SK-N-SH treated with all-trans-retinoic acid at 6 μM for 48 hours (cell line): ENCODE measurements around the gene POLR2B.
A peak's percentile ranks its signal among the peaks of the same experiment; 100 is the strongest.

ENCODE experiments used
- ATAC-seq: fragments of 200-7000 bp; cut with Tn5 transposase; 3 replicates; pipeline ENCODE4 v1.9.1; 2020; ENCODE audit warnings: mild to moderate bottlenecking, moderate library complexity
- BACH2 ChIP-seq: fragments of 250-450 bp; sonication (Bioruptor Pico); IDR thresholded peaks from 2 replicates; pipeline ENCODE4 v1.9.0; 2021; ENCODE audit warnings: mild to moderate bottlenecking, borderline replicate concordance
- CSDC2 ChIP-seq: fragments of 250-450 bp; sonication (Bioruptor Pico); IDR thresholded peaks from 2 replicates; pipeline ENCODE4 v1.5.0; 2020; ENCODE audit warnings: mild to moderate bottlenecking, moderate library complexity
- ESRRG ChIP-seq: fragments of 250-450 bp; sonication (Bioruptor Pico); IDR thresholded peaks from 2 replicates; pipeline ENCODE4 v1.6.1; 2021; ENCODE audit warnings: mild to moderate bottlenecking
- GLIS3 ChIP-seq: fragments of 250-450 bp; sonication (Bioruptor Pico); IDR thresholded peaks from 2 replicates; pipeline ENCODE4 v1.5.0; 2020; ENCODE audit warnings: mild to moderate bottlenecking, moderate library complexity
- ISL1 ChIP-seq: fragments of 250-450 bp; sonication (Bioruptor Pico); IDR thresholded peaks from 2 replicates; pipeline ENCODE4 v2.1.2; 2022; ENCODE audit warnings: mild to moderate bottlenecking, moderate library complexity
- OSR1 ChIP-seq: fragments of 250-450 bp; sonication (Bioruptor Pico); IDR thresholded peaks from 2 replicates; pipeline ENCODE4 v1.8.0; 2022; ENCODE audit warnings: moderate library complexity, mild to moderate bottlenecking, inconsistent platforms
- PPARA ChIP-seq: fragments of 250-450 bp; sonication (Bioruptor Pico); IDR thresholded peaks from 2 replicates; pipeline ENCODE4 v1.5.0; 2020; ENCODE audit warnings: mild to moderate bottlenecking, borderline replicate concordance
- RARB ChIP-seq: fragments of 250-450 bp; sonication (Bioruptor Pico); IDR thresholded peaks from 2 replicates; pipeline ENCODE4 v1.8.0; 2021; ENCODE audit warnings: mild to moderate bottlenecking, moderate library complexity
- SNAI2 ChIP-seq: fragments of 250-450 bp; sonication (Bioruptor Pico); IDR thresholded peaks from 2 replicates; pipeline ENCODE4 v1.5.0; 2020; ENCODE audit warnings: mild to moderate bottlenecking, moderate library complexity
- TCF4 ChIP-seq: fragments of 250-450 bp; sonication (Bioruptor Pico); IDR thresholded peaks from 2 replicates; pipeline ENCODE4 v1.8.0; 2021; ENCODE audit warnings: mild to moderate bottlenecking, moderate library complexity, borderline replicate concordance
- ZFP3 ChIP-seq: fragments of 250-450 bp; sonication (Bioruptor Pico); IDR thresholded peaks from 2 replicates; pipeline ENCODE4 v1.5.0; 2020; ENCODE audit warnings: mild to moderate bottlenecking, moderate library complexity
- ZNF565 ChIP-seq: fragments of 450-650 bp; formaldehyde crosslinking; conservative IDR thresholded peaks from 2 replicates; pipeline ENCODE4 v1.5.0; 2020; ENCODE audit warnings: low read depth, mild to moderate bottlenecking, moderate library complexity
- ZNF70 ChIP-seq: fragments of 450-650 bp; formaldehyde crosslinking; IDR thresholded peaks from 2 replicates; pipeline ENCODE4 v1.5.0; 2020; ENCODE audit warnings: mild to moderate bottlenecking, moderate library complexity
- ZNF8 ChIP-seq: fragments of 450-650 bp; formaldehyde crosslinking; IDR thresholded peaks from 2 replicates; pipeline ENCODE4 v1.5.0; 2020; ENCODE audit warnings: mild to moderate bottlenecking, moderate library complexity
- TF ChIP-seq, protein P1 (sequence below): fragments of 250-450 bp; sonication (Bioruptor Pico); IDR thresholded peaks from 2 replicates; pipeline ENCODE4 v1.8.0; 2021; ENCODE audit warnings: low read depth, mild to moderate bottlenecking, moderate library complexity, borderline replicate concordance
- TF ChIP-seq, protein P2 (sequence below): fragments of 250-450 bp; sonication (Bioruptor Pico); IDR thresholded peaks from 2 replicates; pipeline ENCODE4 v1.5.1; 2021; ENCODE audit warnings: mild to moderate bottlenecking, moderate library complexity
- TF ChIP-seq, protein P3 (sequence below): fragments of 250-450 bp; sonication (Bioruptor Pico); IDR thresholded peaks from 2 replicates; pipeline ENCODE4 v1.5.1; 2020; ENCODE audit warnings: low read depth, mild to moderate bottlenecking, moderate library complexity
- TF ChIP-seq, protein P4 (sequence below): fragments of 250-450 bp; sonication (Bioruptor Pico); IDR thresholded peaks from 2 replicates; pipeline ENCODE4 v1.5.0; 2020; ENCODE audit warnings: mild to moderate bottlenecking, moderate library complexity

Gene POLR2B

DNA sequence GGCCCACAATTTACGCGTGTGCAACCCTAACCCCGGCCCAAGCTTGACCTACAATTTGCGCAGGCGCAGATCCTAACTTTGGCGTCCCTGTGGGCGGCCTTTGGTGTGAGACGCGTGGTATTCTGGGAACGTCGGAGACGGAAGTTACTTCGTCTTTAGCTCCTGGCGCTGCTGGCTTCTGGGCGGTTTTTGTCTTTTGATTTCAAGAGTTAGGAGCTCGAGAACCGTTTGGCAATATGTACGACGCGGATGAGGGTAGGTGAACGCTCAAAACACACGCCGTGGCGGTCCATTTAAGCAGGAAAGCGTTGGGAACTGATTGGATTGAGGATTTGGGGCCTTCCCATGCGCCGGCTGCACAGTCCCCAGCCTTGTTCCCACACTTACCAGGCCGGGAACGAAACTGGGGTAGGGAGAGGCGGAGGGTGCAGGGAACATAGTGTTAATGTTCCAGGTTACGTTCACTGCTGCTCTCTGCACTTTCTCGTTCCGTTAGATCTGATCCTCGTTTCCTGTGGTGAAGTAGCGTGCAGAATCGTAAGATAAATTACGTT, at the start of gene POLR2B:
TSS of gene POLR2B (plus strand) at position 147 of the 554 bp plus-strand sequence. CDS start at position 237, 90 bp downstream.
- peak; percentile 73 for ATAC-seq
- TF ChIP-seq, protein P1, sequence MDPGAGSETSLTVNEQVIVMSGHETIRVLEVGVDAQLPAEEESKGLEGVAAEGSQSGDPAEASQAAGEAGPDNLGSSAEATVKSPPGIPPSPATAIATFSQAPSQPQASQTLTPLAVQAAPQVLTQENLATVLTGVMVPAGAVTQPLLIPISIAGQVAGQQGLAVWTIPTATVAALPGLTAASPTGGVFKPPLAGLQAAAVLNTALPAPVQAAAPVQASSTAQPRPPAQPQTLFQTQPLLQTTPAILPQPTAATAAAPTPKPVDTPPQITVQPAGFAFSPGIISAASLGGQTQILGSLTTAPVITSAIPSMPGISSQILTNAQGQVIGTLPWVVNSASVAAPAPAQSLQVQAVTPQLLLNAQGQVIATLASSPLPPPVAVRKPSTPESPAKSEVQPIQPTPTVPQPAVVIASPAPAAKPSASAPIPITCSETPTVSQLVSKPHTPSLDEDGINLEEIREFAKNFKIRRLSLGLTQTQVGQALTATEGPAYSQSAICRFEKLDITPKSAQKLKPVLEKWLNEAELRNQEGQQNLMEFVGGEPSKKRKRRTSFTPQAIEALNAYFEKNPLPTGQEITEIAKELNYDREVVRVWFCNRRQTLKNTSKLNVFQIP (CRISPR knock-in tag), result 0 out of 2 replicates have a peak, but pooled peaks have one; percentile 54
- TF ChIP-seq ZNF565 (CRISPR knock-in tag) (no peak), ESRRG (0 out of 2 replicates have a peak, but pooled peaks have one; percentile 35), GLIS3 (no peak), RARB (CRISPR knock-in tag) (no peak), ZFP3 (CRISPR knock-in tag) (no peak)

DNA sequence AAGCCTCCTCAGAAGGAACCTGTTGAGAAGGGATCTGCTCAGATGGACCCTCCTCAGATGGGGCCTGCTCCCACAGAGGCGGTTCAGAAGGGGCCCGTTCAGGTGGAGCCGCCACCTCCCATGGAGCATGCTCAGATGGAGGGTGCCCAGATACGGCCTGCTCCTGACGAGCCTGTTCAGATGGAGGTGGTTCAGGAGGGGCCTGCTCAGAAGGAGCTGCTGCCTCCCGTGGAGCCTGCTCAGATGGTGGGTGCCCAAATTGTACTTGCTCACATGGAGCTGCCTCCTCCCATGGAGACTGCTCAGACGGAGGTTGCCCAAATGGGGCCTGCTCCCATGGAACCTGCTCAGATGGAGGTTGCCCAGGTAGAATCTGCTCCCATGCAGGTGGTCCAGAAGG, 48.1 kb upstream of the POLR2B start:
- no peak for ATAC-seq

DNA sequence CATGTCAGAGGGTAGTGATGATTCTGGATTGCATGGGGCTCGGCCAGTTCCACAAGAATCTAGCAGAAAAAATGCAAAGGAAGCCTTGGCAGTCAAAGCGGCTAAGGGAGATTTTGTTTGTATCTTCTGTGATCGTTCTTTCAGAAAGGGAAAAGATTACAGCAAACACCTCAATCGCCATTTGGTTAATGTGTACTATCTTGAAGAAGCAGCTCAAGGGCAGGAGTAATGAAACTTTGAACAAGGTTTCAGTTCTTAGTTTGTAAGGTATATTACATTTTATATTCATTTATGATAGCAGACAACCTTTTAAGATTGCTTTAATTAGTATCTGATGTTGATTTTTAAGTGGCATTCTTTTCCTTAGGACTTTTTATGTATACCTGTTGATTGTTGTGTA, 46.8 kb upstream of the POLR2B start:
- TF ChIP-seq PPARA, result no peak
- no peak for TF ChIP-seq BACH2 (CRISPR knock-in tag)
- TF ChIP-seq, protein P2, sequence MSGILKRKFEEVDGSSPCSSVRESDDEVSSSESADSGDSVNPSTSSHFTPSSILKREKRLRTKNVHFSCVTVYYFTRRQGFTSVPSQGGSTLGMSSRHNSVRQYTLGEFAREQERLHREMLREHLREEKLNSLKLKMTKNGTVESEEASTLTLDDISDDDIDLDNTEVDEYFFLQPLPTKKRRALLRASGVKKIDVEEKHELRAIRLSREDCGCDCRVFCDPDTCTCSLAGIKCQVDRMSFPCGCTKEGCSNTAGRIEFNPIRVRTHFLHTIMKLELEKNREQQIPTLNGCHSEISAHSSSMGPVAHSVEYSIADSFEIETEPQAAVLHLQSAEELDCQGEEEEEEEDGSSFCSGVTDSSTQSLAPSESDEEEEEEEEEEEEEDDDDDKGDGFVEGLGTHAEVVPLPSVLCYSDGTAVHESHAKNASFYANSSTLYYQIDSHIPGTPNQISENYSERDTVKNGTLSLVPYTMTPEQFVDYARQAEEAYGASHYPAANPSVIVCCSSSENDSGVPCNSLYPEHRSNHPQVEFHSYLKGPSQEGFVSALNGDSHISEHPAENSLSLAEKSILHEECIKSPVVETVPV (CRISPR knock-in tag), result no peak
- no peak for TF ChIP-seq ZNF8 (CRISPR knock-in tag)
- TF ChIP-seq CSDC2, result no peak
- TF ChIP-seq, protein P1 (CRISPR knock-in tag), result no peak
- no peak for TF ChIP-seq SNAI2 (CRISPR knock-in tag)
- TF ChIP-seq ZFP3 (CRISPR knock-in tag), result no peak
- TF ChIP-seq ZNF565 (CRISPR knock-in tag), result no peak
- TF ChIP-seq GLIS3, result no peak
- TF ChIP-seq, all 23 proteins: peak for 0
- no peak for ATAC-seq

More for the DNA sequence above, 48.1 kb upstream of the POLR2B start:
- TF ChIP-seq OSR1 (CRISPR knock-in tag) (no peak), ZNF8 (CRISPR knock-in tag) (no peak), ZFP3 (CRISPR knock-in tag) (no peak), PPARA (no peak), BACH2 (CRISPR knock-in tag) (no peak), ISL1 (CRISPR knock-in tag) (no peak), ZNF70 (no peak), ESRRG (no peak), TCF4 (CRISPR knock-in tag) (no peak)
- TF ChIP-seq, protein P3, sequence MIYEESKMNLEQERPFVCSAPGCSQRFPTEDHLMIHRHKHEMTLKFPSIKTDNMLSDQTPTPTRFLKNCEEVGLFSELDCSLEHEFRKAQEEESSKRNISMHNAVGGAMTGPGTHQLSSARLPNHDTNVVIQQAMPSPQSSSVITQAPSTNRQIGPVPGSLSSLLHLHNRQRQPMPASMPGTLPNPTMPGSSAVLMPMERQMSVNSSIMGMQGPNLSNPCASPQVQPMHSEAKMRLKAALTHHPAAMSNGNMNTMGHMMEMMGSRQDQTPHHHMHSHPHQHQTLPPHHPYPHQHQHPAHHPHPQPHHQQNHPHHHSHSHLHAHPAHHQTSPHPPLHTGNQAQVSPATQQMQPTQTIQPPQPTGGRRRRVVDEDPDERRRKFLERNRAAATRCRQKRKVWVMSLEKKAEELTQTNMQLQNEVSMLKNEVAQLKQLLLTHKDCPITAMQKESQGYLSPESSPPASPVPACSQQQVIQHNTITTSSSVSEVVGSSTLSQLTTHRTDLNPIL (CRISPR knock-in tag), result no peak
- TF ChIP-seq, protein P4, sequence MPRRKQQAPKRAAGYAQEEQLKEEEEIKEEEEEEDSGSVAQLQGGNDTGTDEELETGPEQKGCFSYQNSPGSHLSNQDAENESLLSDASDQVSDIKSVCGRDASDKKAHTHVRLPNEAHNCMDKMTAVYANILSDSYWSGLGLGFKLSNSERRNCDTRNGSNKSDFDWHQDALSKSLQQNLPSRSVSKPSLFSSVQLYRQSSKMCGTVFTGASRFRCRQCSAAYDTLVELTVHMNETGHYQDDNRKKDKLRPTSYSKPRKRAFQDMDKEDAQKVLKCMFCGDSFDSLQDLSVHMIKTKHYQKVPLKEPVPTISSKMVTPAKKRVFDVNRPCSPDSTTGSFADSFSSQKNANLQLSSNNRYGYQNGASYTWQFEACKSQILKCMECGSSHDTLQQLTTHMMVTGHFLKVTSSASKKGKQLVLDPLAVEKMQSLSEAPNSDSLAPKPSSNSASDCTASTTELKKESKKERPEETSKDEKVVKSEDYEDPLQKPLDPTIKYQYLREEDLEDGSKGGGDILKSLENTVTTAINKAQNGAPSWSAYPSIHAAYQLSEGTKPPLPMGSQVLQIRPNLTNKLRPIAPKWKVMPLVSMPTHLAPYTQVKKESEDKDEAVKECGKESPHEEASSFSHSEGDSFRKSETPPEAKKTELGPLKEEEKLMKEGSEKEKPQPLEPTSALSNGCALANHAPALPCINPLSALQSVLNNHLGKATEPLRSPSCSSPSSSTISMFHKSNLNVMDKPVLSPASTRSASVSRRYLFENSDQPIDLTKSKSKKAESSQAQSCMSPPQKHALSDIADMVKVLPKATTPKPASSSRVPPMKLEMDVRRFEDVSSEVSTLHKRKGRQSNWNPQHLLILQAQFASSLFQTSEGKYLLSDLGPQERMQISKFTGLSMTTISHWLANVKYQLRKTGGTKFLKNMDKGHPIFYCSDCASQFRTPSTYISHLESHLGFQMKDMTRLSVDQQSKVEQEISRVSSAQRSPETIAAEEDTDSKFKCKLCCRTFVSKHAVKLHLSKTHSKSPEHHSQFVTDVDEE (CRISPR knock-in tag), result no peak
- TF ChIP-seq, protein P1 (CRISPR knock-in tag), result no peak
